Epithelial cell of esophagus (primary cell): Measurements from ENCODE around the gene MMP17.

Experiments used
- DNase-seq: peaks from one replicate; pipeline ENCODE4 v3.0.0; 2010; ENCODE audit warnings: low read depth
- H3K4me3 ChIP-seq: 2 replicates; pipeline ENCODE4 v1.5.1; 2011; ENCODE audit warnings: mild to moderate bottlenecking, low read length, control low read depth
- CTCF ChIP-seq: IDR thresholded peaks from 2 replicates; pipeline ENCODE4 v1.5.1; 2011; ENCODE audit warnings: low read depth, mild to moderate bottlenecking, low read length, control low read depth, inconsistent platforms; ENCODE audit not compliant: insufficient read depth; ENCODE audit errors: missing control alignments

MMP17 gene

GRCh38 chr12:131854861-131855476 is 26.8 kb downstream of the MMP17 start:
- TF ChIP-seq CTCF, result no peak
- DNase-seq, result no peak
- H3K4me3 ChIP-seq, result no peak overlapping the region

DNA sequence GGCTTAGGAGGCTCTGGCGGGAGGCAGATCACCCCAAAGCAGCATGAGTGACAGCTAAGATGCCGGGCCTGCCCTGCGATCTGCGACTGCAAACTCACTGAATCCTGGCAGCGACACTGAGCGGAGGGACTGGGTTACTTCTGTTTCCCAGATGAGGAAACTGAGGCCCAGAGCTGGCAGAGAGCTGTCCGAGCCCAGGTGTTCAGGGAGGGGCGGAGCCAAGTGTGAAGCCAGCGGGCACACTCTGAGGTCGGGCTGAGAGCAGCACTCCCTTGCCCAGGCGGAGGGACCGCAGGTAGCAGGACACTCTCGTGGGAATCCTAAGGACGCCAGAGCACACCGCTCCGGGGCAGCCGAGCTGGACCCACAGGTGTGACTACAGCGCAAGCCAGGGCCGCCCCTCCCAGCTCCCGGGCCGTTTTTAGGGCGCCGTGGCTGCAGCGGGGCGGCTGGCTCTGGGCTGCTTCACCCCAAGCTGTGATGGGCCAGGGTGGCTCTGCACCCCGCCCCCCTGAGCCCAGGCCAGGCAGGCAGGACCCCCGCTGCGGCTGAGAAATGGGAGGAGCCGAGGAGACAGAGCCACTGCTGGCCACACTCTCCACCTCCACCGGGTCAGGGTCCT is 27.4 kb downstream of the MMP17 start:
- DNase-seq, result no peak
- TF ChIP-seq CTCF, result no peak
- H3K4me3 ChIP-seq, result no peak overlapping the region

DNA sequence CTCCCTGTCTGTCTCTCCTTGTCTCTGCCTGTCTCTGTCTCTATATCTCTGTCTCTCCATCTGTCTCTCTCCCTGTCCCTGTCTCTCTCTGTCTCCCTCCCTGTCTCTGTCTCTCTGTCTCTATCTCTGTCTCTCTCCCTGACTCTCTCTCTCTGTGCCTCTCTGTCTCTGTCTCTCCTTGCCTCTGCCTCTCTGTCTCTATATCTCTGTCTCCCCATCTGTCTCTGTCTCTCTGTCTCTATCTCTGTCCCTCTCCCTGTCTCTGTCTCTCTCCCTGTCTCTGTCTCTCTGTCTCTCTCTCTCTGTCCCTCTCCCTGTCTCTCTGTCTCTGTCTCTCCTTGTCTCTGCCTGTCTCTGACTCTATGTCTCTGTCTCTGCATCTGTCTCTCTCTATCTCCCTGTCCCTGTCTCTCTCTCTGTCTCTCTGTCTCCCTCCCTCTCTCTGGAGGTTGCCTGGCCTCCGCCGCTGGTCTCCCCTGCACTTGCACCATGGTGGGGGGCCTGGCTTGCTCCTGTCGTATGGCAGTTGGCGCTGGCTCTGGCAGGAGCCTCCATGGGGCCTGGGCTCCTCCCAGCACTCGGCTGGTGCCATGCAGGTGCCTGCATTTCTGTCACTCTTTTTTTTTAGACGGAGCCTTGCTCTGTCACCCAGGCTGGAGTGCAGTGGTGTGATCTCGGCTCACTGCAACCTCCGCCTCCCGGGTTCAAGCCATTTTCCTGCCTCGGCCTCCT is 28.3 kb downstream of the MMP17 start:
- no peak for TF ChIP-seq CTCF
- DNase-seq, result no peak
- no peak overlapping the region for H3K4me3 ChIP-seq

GRCh38 chr12:131857908-131858850 is 30.0 kb downstream of the MMP17 start:
- no peak for TF ChIP-seq CTCF
- no peak overlapping the region for H3K4me3 ChIP-seq
- DNase-seq, result no peak

DNA sequence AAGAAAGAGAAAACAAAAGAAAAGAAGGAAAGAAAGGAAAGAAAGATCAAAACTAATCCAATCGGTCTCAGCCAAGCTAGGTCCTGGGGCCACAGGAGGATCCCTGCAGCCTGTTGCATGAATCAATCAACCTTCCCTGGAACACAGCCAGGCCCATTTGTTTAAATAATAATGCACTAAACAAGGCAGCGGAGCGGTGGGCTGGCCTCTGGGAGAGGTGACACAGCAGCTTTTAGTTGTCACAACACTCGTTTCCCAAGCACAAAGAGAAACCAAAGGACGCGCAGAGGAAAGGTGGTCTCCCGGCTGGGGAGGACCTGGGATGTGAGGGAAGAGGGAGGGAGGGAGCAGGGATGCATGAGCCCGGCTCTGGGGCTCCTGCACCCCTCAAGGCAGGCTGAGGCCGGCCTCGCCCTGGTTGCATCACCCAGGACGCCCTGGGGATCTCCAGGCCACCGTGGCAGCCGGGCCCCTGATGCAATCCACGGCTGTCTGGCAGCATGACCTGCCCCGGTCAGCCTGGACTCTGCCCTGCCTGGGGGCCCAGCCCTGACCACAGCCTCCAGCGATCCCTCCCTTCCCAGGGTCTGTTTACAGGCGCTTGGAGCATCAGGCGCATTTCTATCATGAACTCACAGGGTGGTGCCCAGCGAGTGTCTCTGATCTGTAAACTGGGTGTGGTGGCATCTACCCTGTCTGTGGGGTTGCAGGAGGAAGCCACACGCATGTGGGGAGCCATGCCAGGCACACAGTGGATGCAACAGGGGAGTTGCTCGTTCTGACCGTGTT is 32.5 kb downstream of the MMP17 start:
- no peak overlapping the region for H3K4me3 ChIP-seq
- DNase-seq, result peak; percentile 85
- no peak for TF ChIP-seq CTCF
